ENCODE results near the gene TPM3. TPM values are rescaled to one million over a fixed set of nuclear protein-coding genes. Genes with fewer than 3 reads are reported as not detected.

The TPM3 gene
- total and polyA plus RNA-seq, 10 of the 15 experiments (the other 5 are each of a cell fraction or from before 2014, with no cell fraction given) = 270 to 759 (median 505) TPM

DNA sequence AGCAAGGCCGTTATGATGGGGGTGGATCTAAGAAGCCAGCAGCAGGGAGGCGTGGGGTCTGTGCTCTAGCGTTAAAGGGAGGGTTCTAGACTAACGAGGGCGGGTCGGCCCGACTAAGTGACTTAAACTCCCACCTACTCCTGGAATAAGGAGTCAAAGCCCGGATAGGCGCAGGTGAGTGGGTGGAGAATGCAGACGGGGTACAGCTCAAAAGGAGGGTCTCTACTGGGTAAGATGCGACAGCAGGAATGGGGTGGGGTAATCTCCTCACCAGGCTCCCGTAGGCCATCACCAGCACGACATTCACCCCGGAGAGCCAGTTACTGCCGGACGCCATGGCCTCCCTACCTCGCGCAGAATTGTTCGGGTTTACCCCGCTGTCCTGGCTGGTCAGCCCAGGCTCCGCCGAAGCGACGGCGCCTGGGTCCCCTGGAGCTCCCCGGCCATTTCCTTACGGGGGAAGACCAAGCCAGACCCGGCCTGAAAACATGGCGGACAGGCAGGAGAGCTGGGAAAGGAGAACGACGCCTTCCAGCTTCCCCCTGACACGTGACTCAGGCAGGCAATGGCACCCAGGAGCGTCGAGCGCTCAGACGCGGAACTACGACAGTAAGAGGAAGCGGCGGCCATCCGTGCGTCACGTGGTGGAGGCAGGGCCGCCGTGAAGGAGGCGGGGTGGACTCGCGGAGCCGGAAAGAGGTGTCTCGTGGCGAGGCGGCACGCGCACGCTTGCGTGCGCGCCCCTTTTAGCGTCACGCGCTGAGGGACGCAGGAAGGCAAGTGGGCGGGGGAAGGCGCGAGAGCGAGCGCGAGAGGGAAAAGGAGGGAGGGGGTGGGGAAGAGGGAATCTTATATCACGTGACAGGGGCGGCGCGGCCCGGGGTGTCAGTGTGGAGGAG lies 28.4 kb upstream of the TPM3 start, which contains the start of gene UBAP2L (continued):
- TF ChIP-seq, protein P1, sequence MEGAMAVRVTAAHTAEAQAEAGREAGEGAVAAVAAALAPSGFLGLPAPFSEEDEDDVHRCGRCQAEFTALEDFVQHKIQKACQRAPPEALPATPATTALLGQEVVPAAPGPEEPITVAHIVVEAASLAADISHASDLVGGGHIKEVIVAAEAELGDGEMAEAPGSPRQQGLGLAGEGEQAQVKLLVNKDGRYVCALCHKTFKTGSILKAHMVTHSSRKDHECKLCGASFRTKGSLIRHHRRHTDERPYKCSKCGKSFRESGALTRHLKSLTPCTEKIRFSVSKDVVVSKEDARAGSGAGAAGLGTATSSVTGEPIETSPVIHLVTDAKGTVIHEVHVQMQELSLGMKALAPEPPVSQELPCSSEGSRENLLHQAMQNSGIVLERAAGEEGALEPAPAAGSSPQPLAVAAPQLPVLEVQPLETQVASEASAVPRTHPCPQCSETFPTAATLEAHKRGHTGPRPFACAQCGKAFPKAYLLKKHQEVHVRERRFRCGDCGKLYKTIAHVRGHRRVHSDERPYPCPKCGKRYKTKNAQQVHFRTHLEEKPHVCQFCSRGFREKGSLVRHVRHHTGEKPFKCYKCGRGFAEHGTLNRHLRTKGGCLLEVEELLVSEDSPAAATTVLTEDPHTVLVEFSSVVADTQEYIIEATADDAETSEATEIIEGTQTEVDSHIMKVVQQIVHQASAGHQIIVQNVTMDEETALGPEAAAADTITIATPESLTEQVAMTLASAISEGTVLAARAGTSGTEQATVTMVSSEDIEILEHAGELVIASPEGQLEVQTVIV (IDR thresholded peaks at IDR 0.05; ENCODE audit: borderline replicate concordance, partially characterized antibody) = peak; percentile 94
- TF ChIP-seq, protein P2, sequence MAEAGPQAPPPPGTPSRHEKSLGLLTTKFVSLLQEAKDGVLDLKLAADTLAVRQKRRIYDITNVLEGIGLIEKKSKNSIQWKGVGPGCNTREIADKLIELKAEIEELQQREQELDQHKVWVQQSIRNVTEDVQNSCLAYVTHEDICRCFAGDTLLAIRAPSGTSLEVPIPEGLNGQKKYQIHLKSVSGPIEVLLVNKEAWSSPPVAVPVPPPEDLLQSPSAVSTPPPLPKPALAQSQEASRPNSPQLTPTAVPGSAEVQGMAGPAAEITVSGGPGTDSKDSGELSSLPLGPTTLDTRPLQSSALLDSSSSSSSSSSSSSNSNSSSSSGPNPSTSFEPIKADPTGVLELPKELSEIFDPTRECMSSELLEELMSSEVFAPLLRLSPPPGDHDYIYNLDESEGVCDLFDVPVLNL (IDR thresholded peaks at IDR 0.05; ENCODE audit: low read depth, low read length) = no peak
- TF ChIP-seq, protein P3, sequence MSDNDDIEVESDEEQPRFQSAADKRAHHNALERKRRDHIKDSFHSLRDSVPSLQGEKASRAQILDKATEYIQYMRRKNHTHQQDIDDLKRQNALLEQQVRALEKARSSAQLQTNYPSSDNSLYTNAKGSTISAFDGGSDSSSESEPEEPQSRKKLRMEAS (IDR thresholded peaks at IDR 0.05; ENCODE audit: low read depth, low read length) = peak; percentile 99
- TF ChIP-seq SUPT20H (IDR thresholded peaks at IDR 0.05; ENCODE audit: borderline replicate concordance, control insufficient read depth, low read depth, low read length) (no peak), MTA2 (IDR thresholded peaks at IDR 0.05; ENCODE audit: low read depth) (peak; percentile 17; the same call in 1 of the 2 replicates), KLF5 (IDR thresholded peaks at IDR 0.05; ENCODE audit: partially characterized antibody) (peak; percentile 54), IRF4 (IDR thresholded peaks at IDR 0.05; ENCODE audit: low read depth, low read length) (no peak), SUZ12 (IDR thresholded peaks at IDR 0.05; ENCODE audit: unreplicated experiment) (no peak), MTA3 (IDR thresholded peaks at IDR 0.05; ENCODE audit: borderline replicate concordance, low read length) (no peak), RAD51 (IDR thresholded peaks at IDR 0.05) (peak; percentile 99), MXI1 (IDR thresholded peaks at IDR 0.05; ENCODE audit: low read depth, low read length) (peak; percentile 81), NR2F1 (conservative IDR thresholded peaks at IDR 0.05) (no peak), BHLHE40 (IDR thresholded peaks at IDR 0.05; ENCODE audit: borderline replicate concordance in 1 of 2, low read depth in 2 of 2, low read length in 1 of 2) (peak; percentile 98 to 99), NR2C1 (IDR thresholded peaks at IDR 0.05) (peak; percentile 51; the same call in 1 of the 2 replicates), RFX5 (IDR thresholded peaks at IDR 0.05; ENCODE audit: low read depth, low read length) (peak; percentile 58)
- TF ChIP-seq, protein P4, sequence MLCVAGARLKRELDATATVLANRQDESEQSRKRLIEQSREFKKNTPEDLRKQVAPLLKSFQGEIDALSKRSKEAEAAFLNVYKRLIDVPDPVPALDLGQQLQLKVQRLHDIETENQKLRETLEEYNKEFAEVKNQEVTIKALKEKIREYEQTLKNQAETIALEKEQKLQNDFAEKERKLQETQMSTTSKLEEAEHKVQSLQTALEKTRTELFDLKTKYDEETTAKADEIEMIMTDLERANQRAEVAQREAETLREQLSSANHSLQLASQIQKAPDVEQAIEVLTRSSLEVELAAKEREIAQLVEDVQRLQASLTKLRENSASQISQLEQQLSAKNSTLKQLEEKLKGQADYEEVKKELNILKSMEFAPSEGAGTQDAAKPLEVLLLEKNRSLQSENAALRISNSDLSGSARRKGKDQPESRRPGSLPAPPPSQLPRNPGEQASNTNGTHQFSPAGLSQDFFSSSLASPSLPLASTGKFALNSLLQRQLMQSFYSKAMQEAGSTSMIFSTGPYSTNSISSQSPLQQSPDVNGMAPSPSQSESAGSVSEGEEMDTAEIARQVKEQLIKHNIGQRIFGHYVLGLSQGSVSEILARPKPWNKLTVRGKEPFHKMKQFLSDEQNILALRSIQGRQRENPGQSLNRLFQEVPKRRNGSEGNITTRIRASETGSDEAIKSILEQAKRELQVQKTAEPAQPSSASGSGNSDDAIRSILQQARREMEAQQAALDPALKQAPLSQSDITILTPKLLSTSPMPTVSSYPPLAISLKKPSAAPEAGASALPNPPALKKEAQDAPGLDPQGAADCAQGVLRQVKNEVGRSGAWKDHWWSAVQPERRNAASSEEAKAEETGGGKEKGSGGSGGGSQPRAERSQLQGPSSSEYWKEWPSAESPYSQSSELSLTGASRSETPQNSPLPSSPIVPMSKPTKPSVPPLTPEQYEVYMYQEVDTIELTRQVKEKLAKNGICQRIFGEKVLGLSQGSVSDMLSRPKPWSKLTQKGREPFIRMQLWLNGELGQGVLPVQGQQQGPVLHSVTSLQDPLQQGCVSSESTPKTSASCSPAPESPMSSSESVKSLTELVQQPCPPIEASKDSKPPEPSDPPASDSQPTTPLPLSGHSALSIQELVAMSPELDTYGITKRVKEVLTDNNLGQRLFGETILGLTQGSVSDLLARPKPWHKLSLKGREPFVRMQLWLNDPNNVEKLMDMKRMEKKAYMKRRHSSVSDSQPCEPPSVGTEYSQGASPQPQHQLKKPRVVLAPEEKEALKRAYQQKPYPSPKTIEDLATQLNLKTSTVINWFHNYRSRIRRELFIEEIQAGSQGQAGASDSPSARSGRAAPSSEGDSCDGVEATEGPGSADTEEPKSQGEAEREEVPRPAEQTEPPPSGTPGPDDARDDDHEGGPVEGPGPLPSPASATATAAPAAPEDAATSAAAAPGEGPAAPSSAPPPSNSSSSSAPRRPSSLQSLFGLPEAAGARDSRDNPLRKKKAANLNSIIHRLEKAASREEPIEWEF (IDR thresholded peaks at IDR 0.05; ENCODE audit: insufficient replicate concordance, low read depth, low read length) = no peak

Measured in GM12878 (cell line).